Peyer's patch (tissue), 4 donors: ENCODE measurements around the gene ZBTB7B. TPM values are rescaled to one million over a fixed set of nuclear protein-coding genes. Genes with fewer than 3 reads are reported as not detected.

Source experiments
- DNase-seq, 3 donors: peaks; one replicate each; pipeline ENCODE4 v3.0.0-alpha.2; 2017 to 2019
- H3K27ac ChIP-seq, 4 donors: fragments of 200-600 bp; sonication (generic); one replicate each; pipeline ENCODE4 v1.5.1; 2016 to 2019
- H3K27me3 ChIP-seq, 2 donors: fragments of 200-600 bp; sonication (generic); one replicate each; pipeline ENCODE4 v1.5.1; 2019
- H3K36me3 ChIP-seq, 3 donors: fragments of 200-600 bp; sonication (generic); one replicate each; pipeline ENCODE4 v1.5.1; 2016 to 2019
- H3K4me1 ChIP-seq, 4 donors: fragments of 200-600 bp; sonication (generic); one replicate each; pipeline ENCODE4 v1.5.1; 2016 to 2019
- H3K4me3 ChIP-seq, 4 donors: fragments of 200-600 bp; sonication (generic); 1 replicate in 3 of 4; 2 replicates in 1 of 4; pipeline ENCODE4 v1.5.1; 2016 to 2019; ENCODE audit warnings: mild to moderate bottlenecking in 1 of 4
- H3K9me3 ChIP-seq, 4 donors: fragments of 200-600 bp; sonication (generic); one replicate each; pipeline ENCODE4 v1.5.1; 2016 to 2019; ENCODE audit warnings: mild to moderate bottlenecking in 1 of 4
- POLR2A ChIP-seq, 2 donors: fragments of 450-650 bp; IDR thresholded peaks; one replicate each; pipeline ENCODE4 v1.5.1; 2017; ENCODE audit warnings: antibody characterized with exemption in 2 of 2, mild to moderate bottlenecking in 2 of 2, moderate library complexity in 2 of 2
- small RNA-seq, 2 donors: library from RNA; depleted of rRNA; stranded (forward); fragments of <200 nt; gene quantifications; one replicate each; pipeline ENCODE3, GENCODE V24; 2016
- total RNA-seq, 4 donors: library from RNA; depleted of rRNA; stranded (reverse); fragments of >200 nt; gene quantifications; one replicate each; pipeline ENCODE4 v1.1.0, GENCODE V29; 2016
- TF ChIP-seq, protein P1 (sequence below), 6 experiments: fragments of 450-650 bp in 4 of 6; fragments of 200-600 bp in 2 of 6; sonication (generic) in 1 of 6; IDR thresholded peaks; one replicate each; pipeline ENCODE4 v1.5.1; 2017 to 2019; ENCODE audit warnings: antibody characterized with exemption in 6 of 6, mild to moderate bottlenecking in 3 of 6, moderate library complexity in 1 of 6

ZBTB7B gene
- total RNA-seq, 4 donors from 2014 or later = 35.5 to 412 (median 346) TPM

DNA sequence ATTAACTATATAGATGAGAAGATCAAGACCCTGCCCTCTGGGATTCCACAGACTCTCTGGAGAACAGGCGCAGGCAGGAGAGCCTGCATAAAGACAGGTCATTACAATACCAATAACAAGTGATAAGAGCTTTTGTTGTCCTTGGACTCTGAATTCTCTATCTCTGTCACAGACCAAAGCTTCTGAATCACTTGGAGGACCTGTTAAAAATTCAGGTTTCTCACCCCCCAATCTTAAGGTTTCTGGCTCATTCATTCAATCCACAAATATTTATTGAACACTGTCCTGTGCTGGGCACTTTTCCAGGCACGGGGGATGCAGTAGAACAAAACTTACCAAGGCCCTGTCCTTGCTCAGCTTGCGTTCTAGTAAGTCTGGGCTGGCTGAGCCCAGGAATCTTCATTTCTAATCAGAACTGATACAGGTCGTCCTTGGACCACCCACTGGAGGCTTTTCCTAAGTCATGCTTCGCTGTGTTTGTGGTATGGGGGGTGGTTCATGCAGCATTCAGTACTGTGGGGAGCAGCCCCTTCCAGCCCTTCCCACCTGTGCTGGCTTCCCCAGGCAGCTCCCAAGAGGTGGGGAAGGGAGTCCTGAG, 62.3 kb downstream of the ZBTB7B start:
- TF ChIP-seq POLR2A (IDR thresholded peaks at IDR 0.05) = peak in 1 of 2 donors; percentile 30
- TF ChIP-seq, protein P1, sequence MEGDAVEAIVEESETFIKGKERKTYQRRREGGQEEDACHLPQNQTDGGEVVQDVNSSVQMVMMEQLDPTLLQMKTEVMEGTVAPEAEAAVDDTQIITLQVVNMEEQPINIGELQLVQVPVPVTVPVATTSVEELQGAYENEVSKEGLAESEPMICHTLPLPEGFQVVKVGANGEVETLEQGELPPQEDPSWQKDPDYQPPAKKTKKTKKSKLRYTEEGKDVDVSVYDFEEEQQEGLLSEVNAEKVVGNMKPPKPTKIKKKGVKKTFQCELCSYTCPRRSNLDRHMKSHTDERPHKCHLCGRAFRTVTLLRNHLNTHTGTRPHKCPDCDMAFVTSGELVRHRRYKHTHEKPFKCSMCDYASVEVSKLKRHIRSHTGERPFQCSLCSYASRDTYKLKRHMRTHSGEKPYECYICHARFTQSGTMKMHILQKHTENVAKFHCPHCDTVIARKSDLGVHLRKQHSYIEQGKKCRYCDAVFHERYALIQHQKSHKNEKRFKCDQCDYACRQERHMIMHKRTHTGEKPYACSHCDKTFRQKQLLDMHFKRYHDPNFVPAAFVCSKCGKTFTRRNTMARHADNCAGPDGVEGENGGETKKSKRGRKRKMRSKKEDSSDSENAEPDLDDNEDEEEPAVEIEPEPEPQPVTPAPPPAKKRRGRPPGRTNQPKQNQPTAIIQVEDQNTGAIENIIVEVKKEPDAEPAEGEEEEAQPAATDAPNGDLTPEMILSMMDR (IDR thresholded peaks at IDR 0.05) = no peak
- Histone ChIP-seq H3K4me1 (peaks cover 0 to 37% (median 19%) of the 10 kb centered on the region in 4 donors), H3K27me3 (no peaks in the 10 kb centered on the region), H3K4me3 (peak overlapping the region in 2 of 4 donors; percentile 60 to 83), H3K9me3 (peaks cover 0 to 4% (median 0%) of the 10 kb centered on the region in 4 donors), H3K27ac (peak overlapping the region in 1 of 4 donors; percentile 94), H3K36me3 (peaks cover 0 to 32% (median 0%) of the 10 kb centered on the region in 3 donors)
- no peak for DNase-seq

GRCh38 chr1:155066777-155067176, 64.2 kb downstream of the ZBTB7B start:
- Histone ChIP-seq H3K9me3 (no peaks in the 10 kb centered on the region), H3K27me3 (no peaks in the 10 kb centered on the region), H3K4me3 (no peak overlapping the region), H3K36me3 (peaks cover 0 to 18% (median 0%) of the 10 kb centered on the region in 3 donors), H3K27ac (no peak overlapping the region), H3K4me1 (peaks cover 0 to 43% (median 19%) of the 10 kb centered on the region in 4 donors)
- no peak for DNase-seq
- TF ChIP-seq, protein P1 (IDR thresholded peaks at IDR 0.05) = no peak
- TF ChIP-seq POLR2A (IDR thresholded peaks at IDR 0.05) = no peak

Small RNA genes lying within 50 kb of the gene (small RNA-seq; reads per million reads assigned to genes)
- 0 reads per million in 2 donors for gene MIR4258

Other genes with a start within 250 kb of the ZBTB7B start
- 1 to 10 TPM in 3 of 4 donors, under 1 TPM in 1; 0.85 to 1.7 (median 1.2) TPM for gene KCNN3, start 132.5 kb upstream of the ZBTB7B start, total RNA-seq
- 10 to 100 TPM in 3 of 4 donors, 1 to 10 TPM in 1; 5.0 to 20.1 (median 19.2) TPM for gene PMVK, start 66.1 kb upstream of the ZBTB7B start, total RNA-seq
- 100 to 1,000 TPM in 3 of 4 donors, 10 to 100 TPM in 1; 66.6 to 117 (median 109) TPM for gene PBXIP1, start 46.7 kb upstream of the ZBTB7B start, total RNA-seq
- 10 to 100 TPM; 32.2 to 48.9 (median 34.2) TPM for gene PYGO2, start 41.0 kb upstream of the ZBTB7B start, total RNA-seq
- gene SHC1, start 32.1 kb upstream of the ZBTB7B start, total RNA-seq = 100 to 1,000 TPM in 2 of 4 donors, 10 to 100 TPM in 2; 56.9 to 150 (median 104) TPM
- gene CKS1B, start 28.1 kb upstream of the ZBTB7B start, total RNA-seq = 10 to 100 TPM; 20.3 to 39.1 (median 26.5) TPM
- gene FLAD1, start 19.5 kb upstream of the ZBTB7B start, total RNA-seq = 10 to 100 TPM; 29.7 to 50.3 (median 46.3) TPM
- gene LENEP, start 9.2 kb upstream of the ZBTB7B start, total RNA-seq = not detected
- 10 to 100 TPM in 1 of 4 donors, 1 to 10 TPM in 3; 1.7 to 12.5 (median 5.3) TPM for gene DCST2, start 31.0 kb downstream of the ZBTB7B start, total RNA-seq
- gene DCST1, start 31.0 kb downstream of the ZBTB7B start, total RNA-seq = 1 to 10 TPM in 1 of 4 donors, under 1 TPM in 1, not detected in 2; 0.88 to 2.7 TPM
- 100 to 1,000 TPM; 111 to 191 (median 126) TPM for gene ADAM15, start 48.5 kb downstream of the ZBTB7B start, total RNA-seq
- 10 to 100 TPM in 3 of 4 donors, 1 to 10 TPM in 1; 2.5 to 39.6 (median 18.2) TPM for gene EFNA4, start 60.9 kb downstream of the ZBTB7B start, total RNA-seq
- 1 to 10 TPM; 2.3 to 8.7 (median 5.3) TPM for gene EFNA3, start 76.0 kb downstream of the ZBTB7B start, total RNA-seq
- 100 to 1,000 TPM in 3 of 4 donors, 10 to 100 TPM in 1; 13.2 to 166 (median 145) TPM for gene EFNA1, start 125.1 kb downstream of the ZBTB7B start, total RNA-seq
- gene SLC50A1, start 133.1 kb downstream of the ZBTB7B start, total RNA-seq = 10 to 100 TPM; 42.5 to 83.3 (median 46.7) TPM
- 10 to 100 TPM; 33.5 to 89.2 (median 65.0) TPM for gene DPM3, start 137.7 kb downstream of the ZBTB7B start, total RNA-seq
- gene KRTCAP2, start 170.5 kb downstream of the ZBTB7B start, total RNA-seq = 100 to 1,000 TPM; 111 to 137 (median 117) TPM
- not detected for gene TRIM46, start 171.0 kb downstream of the ZBTB7B start, total RNA-seq
- 10 to 100 TPM; 15.9 to 58.6 (median 46.5) TPM for gene THBS3, start 205.1 kb downstream of the ZBTB7B start, total RNA-seq
- 10 to 100 TPM; 33.2 to 45.2 (median 36.5) TPM for gene MTX1, start 205.9 kb downstream of the ZBTB7B start, total RNA-seq